AG04450 (cell line): ENCODE results near the gene ARHGEF12. TPM values are rescaled to one million over a fixed set of nuclear protein-coding genes. Genes with fewer than 3 reads are reported as not detected.

ENCODE experiments used
- CTCF ChIA-PET: fragments of 300-600, 350-600 bp; formaldehyde crosslinking; extraction: SDS; loops from one replicate; lab custom pipeline; 2022; ENCODE audit warnings: antibody characterized with exemption, inconsistent platforms; lab: Charles Lee
- POLR2A ChIA-PET: fragments of 350-600 bp; formaldehyde crosslinking; extraction: SDS; loops from one replicate; lab custom pipeline; 2021; ENCODE audit warnings: antibody characterized with exemption, inconsistent platforms; lab: Yijun Ruan, JAX
- DNase-seq: peaks from one replicate; pipeline ENCODE4 v3.0.0-alpha.2; 2011; ENCODE audit warnings: low read depth, low spot score
- H3K27ac ChIP-seq: one replicate; pipeline ENCODE4 v1.5.1; 2012; ENCODE audit warnings: low read depth, low read length, control low read depth
- H3K27me3 ChIP-seq: one replicate; pipeline ENCODE4 v1.6.0; 2012; ENCODE audit warnings: low read length; ENCODE audit not compliant: control insufficient read depth, insufficient read depth
- H3K4me3 ChIP-seq: 2 replicates; pipeline ENCODE4 v1.5.1; 2011; ENCODE audit warnings: mild to moderate bottlenecking, low read depth, low read length, control low read depth
- H3K9me3 ChIP-seq: 2 replicates; pipeline ENCODE4 v1.5.1; 2012; ENCODE audit warnings: low read length; ENCODE audit not compliant: control insufficient read depth, insufficient read depth
- polyA plus RNA-seq: library from polyadenylated mRNA; depleted of rRNA; stranded (reverse); fragments of >200 nt; gene quantifications from 2 replicates; pipeline ENCODE4 v1.2.3, GENCODE V29; 2011
- TF ChIP-seq, protein P1 (sequence below): IDR thresholded peaks from 2 replicates; pipeline ENCODE4 v1.5.1; 2011; ENCODE audit warnings: low read depth, low read length, control low read depth, inconsistent platforms

Gene ARHGEF12
- polyA plus RNA-seq, 1 experiment: 64.8 TPM

DNA sequence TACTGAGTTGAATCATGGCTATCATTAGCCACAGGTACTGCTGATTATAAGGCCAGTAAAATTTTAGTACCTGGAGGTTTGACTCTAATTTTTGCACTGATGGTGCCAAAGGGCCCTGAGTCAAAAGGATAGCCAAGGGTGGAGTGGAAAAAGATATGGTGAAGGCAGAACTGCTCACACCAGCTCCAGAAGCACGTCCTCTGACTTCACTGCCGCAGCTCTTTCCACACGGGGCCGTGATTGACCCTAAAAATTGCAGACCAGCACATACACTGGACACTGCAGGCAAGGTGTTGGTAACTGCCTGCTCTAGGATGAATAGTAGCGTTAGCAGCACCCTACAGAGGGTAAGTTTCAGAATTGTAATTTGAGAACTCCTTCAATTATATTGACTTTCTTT is 149.9 kb downstream of the ARHGEF12 start:
- POLR2A ChIA-PET: no interaction called here

DNA sequence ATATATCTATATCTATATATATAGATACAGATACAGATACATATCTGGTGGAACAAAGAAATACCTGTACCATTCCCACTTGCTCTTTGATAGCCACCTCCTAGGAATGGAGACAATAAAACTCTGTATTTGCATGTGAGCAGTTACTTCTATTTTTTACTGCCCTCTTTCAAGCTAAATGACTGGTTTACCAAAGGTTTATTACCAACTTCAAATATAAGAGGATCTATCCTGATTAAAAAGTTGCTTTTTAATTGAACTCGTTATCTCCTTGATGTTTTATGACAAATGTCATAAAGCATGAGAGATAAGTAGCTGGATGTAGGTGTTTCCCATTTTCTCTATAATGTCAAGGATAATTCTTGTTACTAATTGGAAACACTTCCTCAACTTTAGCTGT is 153.6 kb downstream of the ARHGEF12 start:
- DNase-seq: no peak
- TF ChIP-seq, protein P1, sequence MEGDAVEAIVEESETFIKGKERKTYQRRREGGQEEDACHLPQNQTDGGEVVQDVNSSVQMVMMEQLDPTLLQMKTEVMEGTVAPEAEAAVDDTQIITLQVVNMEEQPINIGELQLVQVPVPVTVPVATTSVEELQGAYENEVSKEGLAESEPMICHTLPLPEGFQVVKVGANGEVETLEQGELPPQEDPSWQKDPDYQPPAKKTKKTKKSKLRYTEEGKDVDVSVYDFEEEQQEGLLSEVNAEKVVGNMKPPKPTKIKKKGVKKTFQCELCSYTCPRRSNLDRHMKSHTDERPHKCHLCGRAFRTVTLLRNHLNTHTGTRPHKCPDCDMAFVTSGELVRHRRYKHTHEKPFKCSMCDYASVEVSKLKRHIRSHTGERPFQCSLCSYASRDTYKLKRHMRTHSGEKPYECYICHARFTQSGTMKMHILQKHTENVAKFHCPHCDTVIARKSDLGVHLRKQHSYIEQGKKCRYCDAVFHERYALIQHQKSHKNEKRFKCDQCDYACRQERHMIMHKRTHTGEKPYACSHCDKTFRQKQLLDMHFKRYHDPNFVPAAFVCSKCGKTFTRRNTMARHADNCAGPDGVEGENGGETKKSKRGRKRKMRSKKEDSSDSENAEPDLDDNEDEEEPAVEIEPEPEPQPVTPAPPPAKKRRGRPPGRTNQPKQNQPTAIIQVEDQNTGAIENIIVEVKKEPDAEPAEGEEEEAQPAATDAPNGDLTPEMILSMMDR: no peak
- H3K4me3 ChIP-seq: no peak overlapping the region
- ChIA-PET CTCF (interaction anchor here (1.4 kb wide), 1 partner anchor 11 kb away, joined by 3 read pairs; no protein-coding TSS in a partner anchor), POLR2A (no interaction called here)
- no peaks in the 10 kb centered on the region for H3K27me3 ChIP-seq
- H3K9me3 ChIP-seq: no peaks in the 10 kb centered on the region
- H3K27ac ChIP-seq: no peak overlapping the region

More for the DNA sequence above, 149.9 kb downstream of the ARHGEF12 start:
- TF ChIP-seq, protein P1: no peak
- no peaks in the 10 kb centered on the region for H3K27me3 ChIP-seq
- no peak overlapping the region for H3K27ac ChIP-seq
- no peak for DNase-seq
- no peaks in the 10 kb centered on the region for H3K9me3 ChIP-seq
- H3K4me3 ChIP-seq: no peak overlapping the region
- CTCF ChIA-PET: interaction anchor here (1.2 to 2.2 kb wide), 2 partner anchors 12 to 199 kb away, joined by 3 to 7 read pairs; no protein-coding TSS in a partner anchor

DNA sequence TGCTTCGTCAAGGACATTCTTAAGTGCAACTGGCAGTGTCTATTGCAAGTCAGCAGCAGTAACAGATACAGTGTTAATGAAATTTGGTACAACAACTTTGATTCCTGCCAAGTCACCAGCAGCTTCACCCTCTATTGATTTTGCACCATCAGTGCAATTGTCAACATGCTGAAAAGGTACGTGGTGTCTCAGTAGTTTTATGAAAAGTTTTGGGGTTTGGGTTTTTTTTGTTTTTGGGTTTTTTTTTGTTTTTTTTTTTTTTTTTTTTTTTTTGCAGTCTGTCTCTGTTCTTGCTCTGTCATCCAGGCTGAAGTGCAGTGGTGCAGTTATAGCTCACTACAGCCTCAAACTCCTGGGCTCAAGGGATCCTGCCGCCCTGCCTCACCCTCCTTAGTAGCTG is 156.3 kb downstream of the ARHGEF12 start:
- POLR2A ChIA-PET: no interaction called here
- CTCF ChIA-PET: interaction anchor here (0.6 to 0.7 kb wide), 3 partner anchors 136 to 192 kb away, joined by 5 to 11 read pairs (median 5); no protein-coding TSS in a partner anchor
- no peak for DNase-seq
- Histone ChIP-seq H3K9me3 (no peaks in the 10 kb centered on the region), H3K4me3 (no peak overlapping the region), H3K27ac (no peak overlapping the region), H3K27me3 (no peaks in the 10 kb centered on the region)
- TF ChIP-seq, protein P1: no peak

DNA sequence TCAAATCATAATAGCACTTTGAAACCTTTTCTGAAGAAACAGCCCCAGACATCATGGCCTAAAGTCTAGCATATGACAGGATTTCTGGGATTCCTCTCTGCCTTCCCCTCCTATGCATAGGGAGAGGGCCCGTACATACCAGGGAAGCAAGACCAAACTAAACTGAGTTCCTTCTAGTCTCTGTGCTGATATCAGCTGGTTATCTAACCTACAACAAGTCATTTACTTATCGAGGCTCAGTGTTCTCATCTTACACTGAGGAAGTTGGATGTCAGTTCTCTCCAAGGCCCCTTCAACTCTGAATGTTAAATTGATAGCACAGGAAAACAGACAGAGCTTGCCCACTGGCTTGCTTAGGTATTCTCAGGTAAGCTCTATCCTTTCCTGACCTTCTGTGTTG is 158.4 kb downstream of the ARHGEF12 start:
- Histone ChIP-seq H3K9me3 (no peaks in the 10 kb centered on the region), H3K27ac (no peak overlapping the region), H3K4me3 (no peak overlapping the region), H3K27me3 (no peaks in the 10 kb centered on the region)
- TF ChIP-seq, protein P1: no peak
- CTCF ChIA-PET: no interaction called here
- POLR2A ChIA-PET: no interaction called here
- DNase-seq: no peak

DNA sequence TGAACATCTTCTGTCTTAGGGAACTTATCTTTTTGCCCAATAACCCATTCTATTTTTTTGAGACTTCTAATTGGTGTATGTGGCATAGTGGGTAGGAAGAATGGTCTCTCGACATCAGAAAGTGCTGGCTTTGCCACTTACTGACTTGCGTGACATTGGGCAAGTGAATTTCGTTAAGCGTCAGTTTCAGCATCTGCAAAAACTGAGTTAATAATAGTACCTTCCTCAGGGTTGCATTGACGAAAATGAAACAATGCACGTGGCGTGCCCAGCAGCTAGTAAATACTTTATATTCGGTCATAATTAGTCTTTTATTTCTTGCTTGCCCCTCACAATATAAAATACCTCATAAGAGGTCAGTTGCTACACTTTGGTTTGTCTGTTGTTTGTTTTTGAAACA is 162.9 kb downstream of the ARHGEF12 start:
- H3K4me3 ChIP-seq: no peak overlapping the region
- ChIA-PET POLR2A (interaction anchor here (1.0 kb wide), 1 partner anchor 160 kb away, joined by 3 read pairs; no protein-coding TSS in a partner anchor), CTCF (interaction anchor here (4.5 kb wide), 1 partner anchor 12 kb away, joined by 18 read pairs; the partner anchor contains the start of gene GRIK4)

More for the DNA sequence above, 162.9 kb downstream of the ARHGEF12 start:
- Histone ChIP-seq H3K9me3 (no peaks in the 10 kb centered on the region), H3K27me3 (no peaks in the 10 kb centered on the region), H3K27ac (no peak overlapping the region)
- TF ChIP-seq, protein P1: no peak
- no peak for DNase-seq
